HUDEP-2 (cell line): ENCODE measurements around the gene MTOR.
"Not testable (repeated sequence)": the region's sequence is repeated elsewhere in the genome, so short reads cannot be mapped to it uniquely, and the experiment has no call there.

Experiments used
- DNase-seq, 76 experiments: peaks; one replicate each; lab custom pipeline; 2025; ENCODE audit not compliant: unreplicated experiment in 76 of 76; lab: John Stamatoyannopoulos, UW

The MTOR gene

GRCh38 chr1:11129649-11130390, 132.5 kb downstream of the MTOR start:
- peak in 1 of 76 experiments; percentile 1 for DNase-seq

GRCh38 chr1:11126569-11126968, 135.8 kb downstream of the MTOR start:
- DNase-seq: no peak

DNA sequence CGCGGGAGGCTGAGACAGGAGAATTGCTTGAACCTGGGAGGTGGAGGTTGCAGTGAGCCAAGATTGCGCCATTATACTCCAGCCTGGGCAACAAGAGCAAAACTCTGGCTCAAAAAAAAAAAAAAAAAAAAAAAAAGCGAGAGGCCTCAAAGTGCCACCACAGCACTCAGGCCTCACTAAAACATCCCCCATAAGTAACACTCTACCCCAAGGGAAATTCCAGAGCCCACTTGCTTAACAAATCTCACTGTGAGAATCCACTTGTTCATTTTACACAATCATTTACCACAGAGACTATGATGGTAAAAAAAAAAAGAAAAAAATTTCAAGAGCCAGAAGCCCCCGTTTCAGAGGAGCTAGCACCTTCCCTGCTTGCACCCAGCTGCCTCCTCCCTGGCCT, 136.4 kb downstream of the MTOR start:
- DNase-seq: no peak

- no peak for DNase-seq
Observed at GRCh38 chr1:11124965-11125364, 137.4 kb downstream of the MTOR start.

- no peak for DNase-seq
Observed at GRCh38 chr1:11116318-11116717, 146.0 kb downstream of the MTOR start.

GRCh38 chr1:11114966-11115365, 147.4 kb downstream of the MTOR start:
- no peak for DNase-seq

GRCh38 chr1:11109047-11109760, 153.1 kb downstream of the MTOR start:
- DNase-seq: no peak

DNA sequence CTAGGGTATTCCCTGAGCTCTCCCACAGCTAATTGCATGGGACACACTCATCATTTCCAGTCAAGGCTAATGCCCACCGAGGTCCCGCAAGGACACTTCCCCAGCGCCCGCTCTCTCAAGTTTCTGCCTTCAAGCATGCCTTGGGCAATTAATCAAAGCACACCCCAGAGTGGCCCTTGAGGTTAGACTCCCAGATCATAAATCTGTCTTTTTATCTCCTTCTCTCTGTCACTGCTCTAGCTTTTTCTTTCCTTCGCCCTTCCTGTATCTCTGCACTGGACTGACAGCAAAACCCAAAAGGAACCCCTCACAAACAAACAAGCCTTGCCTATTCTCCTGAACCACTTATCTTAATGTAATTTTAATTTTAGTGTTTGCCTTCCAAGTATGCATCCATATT, 154.8 kb downstream of the MTOR start:
- no peak for DNase-seq

- DNase-seq: no peak
Observed at GRCh38 chr1:11105586-11105985, 156.8 kb downstream of the MTOR start.

DNA sequence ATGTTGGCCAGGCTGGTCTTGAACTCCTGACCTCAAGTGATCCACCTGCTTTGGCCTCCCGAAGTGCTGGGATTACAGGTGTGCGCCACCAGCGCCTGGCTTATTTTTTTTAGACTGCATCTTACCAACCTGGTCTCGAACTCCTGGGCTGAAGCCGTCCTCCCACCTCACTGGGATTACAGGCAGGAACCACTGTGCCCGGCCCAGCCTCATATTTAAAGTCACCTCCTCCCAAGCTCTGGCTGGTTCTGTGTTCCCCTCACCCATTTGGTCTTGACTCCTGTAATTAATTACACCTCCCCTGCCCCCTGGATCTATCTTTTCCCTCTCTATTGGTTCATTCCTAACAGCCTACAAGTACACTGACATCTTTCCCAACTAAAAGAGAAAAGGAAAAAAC, 161.0 kb downstream of the MTOR start:
- no peak for DNase-seq

DNA sequence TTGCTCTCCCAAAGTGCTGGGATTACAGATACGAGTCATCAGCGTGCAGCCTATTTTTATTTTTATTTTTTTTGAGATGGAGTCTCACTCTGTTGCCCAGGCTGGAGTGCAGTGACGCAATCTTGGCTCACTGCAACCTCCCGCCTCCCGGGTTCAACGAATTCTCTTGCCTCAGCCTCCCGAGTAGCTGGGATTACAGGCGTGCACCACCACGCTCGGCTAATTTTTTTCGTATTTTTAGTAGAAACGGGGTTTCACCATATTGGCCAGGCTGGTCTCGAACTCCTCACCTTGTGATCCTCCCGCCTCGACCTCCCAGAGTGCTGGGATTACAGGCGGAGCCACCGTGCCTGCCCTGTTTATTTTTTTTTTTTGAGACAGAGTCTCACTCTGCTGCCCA, 161.5 kb downstream of the MTOR start:
- not testable (repeated sequence) for DNase-seq

DNA sequence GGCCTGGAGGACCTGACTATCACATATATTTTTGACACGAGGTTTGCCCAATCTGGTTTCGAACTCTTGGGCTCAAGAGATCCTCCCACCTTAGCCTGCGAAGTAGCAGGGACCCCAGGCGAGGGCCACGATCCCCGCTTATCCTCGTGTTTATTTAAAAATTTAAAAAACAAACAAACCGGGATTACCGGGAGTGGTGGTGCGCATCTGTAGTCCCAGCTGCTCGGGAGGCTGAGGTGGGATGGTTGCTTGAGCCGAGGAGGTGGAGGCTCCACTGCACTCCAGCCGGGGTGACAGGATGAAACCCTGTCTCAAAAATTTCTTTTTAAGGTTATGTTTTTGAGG, 162.2 kb downstream of the MTOR start:
- no peak for DNase-seq

- peak in 75 of 76 experiments; percentile 27 to 95 (median 88) for DNase-seq
Observed at GRCh38 chr1:11099310-11100148, 162.8 kb downstream of the MTOR start, which contains the start of gene EXOSC10. EXOSC10 (minus strand) TSS chr1:11099869; CDS start chr1:11099831, 38 bp downstream.

DNA sequence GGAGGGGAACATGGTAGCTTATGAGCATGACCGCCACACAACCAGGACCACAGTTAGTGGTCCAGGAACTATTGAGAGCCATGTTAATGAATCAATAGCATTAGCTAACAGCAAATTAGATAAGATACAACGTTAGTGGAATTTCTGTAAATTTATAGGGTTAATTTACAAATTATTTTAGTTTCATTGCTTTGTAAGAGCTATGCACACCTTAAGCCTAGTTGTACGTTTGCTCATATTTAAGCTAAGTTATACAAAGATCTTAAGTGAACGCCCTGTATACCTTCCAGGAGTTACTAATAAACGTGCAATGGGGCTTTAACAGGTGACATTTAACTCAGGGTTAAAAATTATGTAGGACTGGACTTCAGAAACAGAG, 163.4 kb downstream of the MTOR start:
- DNase-seq: no peak

DNA sequence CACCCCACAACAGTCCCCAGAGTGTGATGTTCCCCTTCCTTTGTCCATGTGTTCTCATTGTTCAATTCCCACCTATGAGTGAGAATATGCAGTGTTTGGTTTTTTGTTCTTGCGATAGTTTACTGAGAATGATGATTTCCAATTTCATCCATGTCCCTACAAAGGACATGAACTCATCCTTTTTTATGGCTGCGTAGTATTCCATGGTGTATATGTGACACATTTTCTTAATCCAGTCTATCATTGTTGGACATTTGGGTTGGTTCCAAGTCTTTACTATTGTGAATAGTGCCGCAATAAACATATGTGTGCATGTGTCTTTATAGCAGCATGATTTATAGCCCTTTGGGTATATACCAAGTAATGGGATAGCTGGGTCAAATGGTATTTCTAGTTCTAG, 178.6 kb downstream of the MTOR start:
- DNase-seq: not testable (repeated sequence)

DNA sequence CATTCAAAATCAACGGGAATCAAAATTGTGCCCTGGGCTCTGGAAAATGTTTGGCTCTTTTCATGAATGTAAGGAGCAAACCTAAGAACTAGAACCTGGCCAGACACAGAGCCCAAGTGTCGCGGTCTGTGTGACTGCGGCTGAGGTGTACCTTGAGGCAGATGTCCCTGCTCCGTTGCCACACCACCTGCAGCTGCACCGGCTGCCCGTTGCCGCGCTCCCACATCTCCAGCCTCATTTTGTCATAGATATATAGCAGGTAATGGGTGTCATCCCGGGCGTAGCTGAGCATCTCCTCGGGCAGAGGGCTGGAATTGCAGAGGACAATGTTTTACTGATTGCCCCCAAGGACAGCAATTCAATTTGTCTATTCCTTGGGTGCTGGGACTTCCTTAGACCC, 181.4 kb downstream of the MTOR start:
- no peak for DNase-seq

- no peak for DNase-seq
Observed at GRCh38 chr1:11078631-11079030, 183.7 kb downstream of the MTOR start.

DNA sequence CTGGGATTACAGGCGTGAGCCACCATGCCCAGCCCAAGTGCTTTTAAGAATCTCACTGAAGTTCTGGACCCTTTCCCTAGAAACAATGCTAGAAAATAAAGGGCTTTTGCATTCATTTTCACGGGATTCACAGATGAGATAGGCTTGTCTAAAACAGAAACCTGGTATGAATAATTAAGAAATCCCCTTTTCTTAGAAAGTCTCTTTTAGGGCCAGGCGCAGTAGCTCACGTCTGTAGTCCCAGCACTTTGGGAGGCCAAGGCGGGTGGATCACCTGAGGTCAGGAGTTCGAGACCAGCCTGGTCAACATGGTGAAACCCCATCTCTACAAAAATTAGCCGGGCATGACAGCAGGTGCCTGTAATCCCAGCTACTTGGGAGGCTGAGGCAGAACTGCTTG, 189.0 kb downstream of the MTOR start:
- DNase-seq: not testable (repeated sequence)

- no peak for DNase-seq
Observed at GRCh38 chr1:11072216-11072917, 190.0 kb downstream of the MTOR start.

- no peak for DNase-seq
Observed at GRCh38 chr1:11071463-11072215, 190.7 kb downstream of the MTOR start.
